SK-N-SH treated with all-trans-retinoic acid at 6 μM for 48 hours (cell line): ENCODE results near the gene TANGO6.

Experiments used
- ATAC-seq: fragments of 200-7000 bp; cut with Tn5 transposase; 3 replicates; pipeline ENCODE4 v1.9.1; 2020; ENCODE audit warnings: mild to moderate bottlenecking, moderate library complexity
- ARNTL ChIP-seq: fragments of 450-650 bp; formaldehyde crosslinking; IDR thresholded peaks from 2 replicates; pipeline ENCODE4 v1.5.0; 2020; ENCODE audit warnings: low read depth, mild to moderate bottlenecking, moderate library complexity, borderline replicate concordance
- BACH2 ChIP-seq: fragments of 250-450 bp; sonication (Bioruptor Pico); IDR thresholded peaks from 2 replicates; pipeline ENCODE4 v1.9.0; 2021; ENCODE audit warnings: mild to moderate bottlenecking, borderline replicate concordance
- CSRNP3 ChIP-seq: fragments of 250-450 bp; sonication (Bioruptor Pico); IDR thresholded peaks from 2 replicates; pipeline ENCODE4 v1.5.1; 2021; ENCODE audit warnings: mild to moderate bottlenecking, moderate library complexity
- GLIS3 ChIP-seq: fragments of 250-450 bp; sonication (Bioruptor Pico); IDR thresholded peaks from 2 replicates; pipeline ENCODE4 v1.5.0; 2020; ENCODE audit warnings: mild to moderate bottlenecking, moderate library complexity
- ISL1 ChIP-seq: fragments of 250-450 bp; sonication (Bioruptor Pico); IDR thresholded peaks from 2 replicates; pipeline ENCODE4 v2.1.2; 2022; ENCODE audit warnings: mild to moderate bottlenecking, moderate library complexity
- OSR1 ChIP-seq: fragments of 250-450 bp; sonication (Bioruptor Pico); IDR thresholded peaks from 2 replicates; pipeline ENCODE4 v1.8.0; 2022; ENCODE audit warnings: moderate library complexity, mild to moderate bottlenecking, inconsistent platforms
- PATZ1 ChIP-seq: fragments of 250-450 bp; sonication (Bioruptor Pico); IDR thresholded peaks from 2 replicates; pipeline ENCODE4 v1.8.0; 2020; ENCODE audit warnings: mild to moderate bottlenecking, moderate library complexity, borderline replicate concordance
- PPARA ChIP-seq: fragments of 250-450 bp; sonication (Bioruptor Pico); IDR thresholded peaks from 2 replicates; pipeline ENCODE4 v1.5.0; 2020; ENCODE audit warnings: mild to moderate bottlenecking, borderline replicate concordance
- RARB ChIP-seq: fragments of 250-450 bp; sonication (Bioruptor Pico); IDR thresholded peaks from 2 replicates; pipeline ENCODE4 v1.8.0; 2021; ENCODE audit warnings: mild to moderate bottlenecking, moderate library complexity
- SNAI2 ChIP-seq: fragments of 250-450 bp; sonication (Bioruptor Pico); IDR thresholded peaks from 2 replicates; pipeline ENCODE4 v1.5.0; 2020; ENCODE audit warnings: mild to moderate bottlenecking, moderate library complexity
- TCF4 ChIP-seq: fragments of 250-450 bp; sonication (Bioruptor Pico); IDR thresholded peaks from 2 replicates; pipeline ENCODE4 v1.8.0; 2021; ENCODE audit warnings: mild to moderate bottlenecking, moderate library complexity, borderline replicate concordance
- TOX ChIP-seq: fragments of 250-450 bp; sonication (Bioruptor Pico); IDR thresholded peaks from 2 replicates; pipeline ENCODE4 v1.8.0; 2021; ENCODE audit warnings: mild to moderate bottlenecking, moderate library complexity, borderline replicate concordance
- TSHZ2 ChIP-seq: fragments of 250-450 bp; sonication (Bioruptor Pico); IDR thresholded peaks from 2 replicates; pipeline ENCODE4 v1.5.0; 2020; ENCODE audit warnings: mild to moderate bottlenecking, moderate library complexity
- ZC3H10 ChIP-seq: fragments of 250-450 bp; sonication (Bioruptor Pico); IDR thresholded peaks from 2 replicates; pipeline ENCODE4 v1.5.1; 2021; ENCODE audit warnings: mild to moderate bottlenecking, moderate library complexity
- ZFP3 ChIP-seq: fragments of 250-450 bp; sonication (Bioruptor Pico); IDR thresholded peaks from 2 replicates; pipeline ENCODE4 v1.5.0; 2020; ENCODE audit warnings: mild to moderate bottlenecking, moderate library complexity
- ZFP30 ChIP-seq: fragments of 450-650 bp; formaldehyde crosslinking; IDR thresholded peaks from 2 replicates; pipeline ENCODE4 v1.5.0; 2022; ENCODE audit warnings: mild to moderate bottlenecking, moderate library complexity
- ZNF565 ChIP-seq: fragments of 450-650 bp; formaldehyde crosslinking; conservative IDR thresholded peaks from 2 replicates; pipeline ENCODE4 v1.5.0; 2020; ENCODE audit warnings: low read depth, mild to moderate bottlenecking, moderate library complexity
- ZNF70 ChIP-seq: fragments of 450-650 bp; formaldehyde crosslinking; IDR thresholded peaks from 2 replicates; pipeline ENCODE4 v1.5.0; 2020; ENCODE audit warnings: mild to moderate bottlenecking, moderate library complexity
- ZNF8 ChIP-seq: fragments of 450-650 bp; formaldehyde crosslinking; IDR thresholded peaks from 2 replicates; pipeline ENCODE4 v1.5.0; 2020; ENCODE audit warnings: mild to moderate bottlenecking, moderate library complexity
- TF ChIP-seq, protein P1 (sequence below): fragments of 250-450 bp; sonication (Bioruptor Pico); IDR thresholded peaks from 2 replicates; pipeline ENCODE4 v1.5.1; 2020; ENCODE audit warnings: low read depth, mild to moderate bottlenecking, moderate library complexity
- TF ChIP-seq, protein P2 (sequence below): fragments of 250-450 bp; sonication (Bioruptor Pico); IDR thresholded peaks from 2 replicates; pipeline ENCODE4 v1.8.0; 2021; ENCODE audit warnings: low read depth, mild to moderate bottlenecking, moderate library complexity, borderline replicate concordance

TANGO6 gene

DNA sequence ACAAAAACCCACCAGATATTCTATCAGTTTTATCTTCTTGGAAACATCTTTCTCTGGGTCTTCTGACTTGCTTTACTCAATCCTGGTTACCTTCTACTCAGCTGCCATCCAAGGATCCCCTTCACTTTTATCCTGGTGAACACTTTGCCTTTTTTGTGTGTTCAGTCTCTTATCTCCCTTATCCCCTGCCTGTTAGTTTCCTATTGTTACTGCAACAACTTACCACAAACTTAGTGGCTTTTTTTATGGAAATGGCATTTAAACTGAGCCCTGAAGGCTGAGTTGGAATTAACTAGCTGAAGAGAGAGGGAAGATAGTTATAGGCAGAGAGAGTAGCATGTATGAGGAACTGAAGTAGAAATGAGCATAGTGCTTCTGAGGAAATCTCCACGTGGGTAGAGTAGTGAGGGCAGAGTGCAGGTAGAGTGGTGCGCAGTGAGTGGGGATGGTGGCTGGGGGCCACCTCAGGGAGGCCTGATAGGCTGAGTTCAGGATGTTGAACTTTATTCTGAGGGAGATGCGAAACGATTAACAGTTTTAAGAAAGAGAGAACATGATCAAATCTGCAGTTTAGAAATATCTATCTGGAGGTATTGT is 26.3 kb downstream of the TANGO6 start:
- TF ChIP-seq RARB (CRISPR knock-in tag), result no peak
- TF ChIP-seq ZC3H10 (CRISPR knock-in tag), result no peak
- no peak for TF ChIP-seq OSR1 (CRISPR knock-in tag)
- no peak for TF ChIP-seq ZFP30 (CRISPR knock-in tag)
- TF ChIP-seq SNAI2 (CRISPR knock-in tag), result no peak
- no peak for TF ChIP-seq TOX
- no peak for TF ChIP-seq ARNTL (CRISPR knock-in tag)
- TF ChIP-seq ISL1 (CRISPR knock-in tag), result no peak
- no peak for TF ChIP-seq ZNF70 (CRISPR knock-in tag)
- TF ChIP-seq, protein P1, sequence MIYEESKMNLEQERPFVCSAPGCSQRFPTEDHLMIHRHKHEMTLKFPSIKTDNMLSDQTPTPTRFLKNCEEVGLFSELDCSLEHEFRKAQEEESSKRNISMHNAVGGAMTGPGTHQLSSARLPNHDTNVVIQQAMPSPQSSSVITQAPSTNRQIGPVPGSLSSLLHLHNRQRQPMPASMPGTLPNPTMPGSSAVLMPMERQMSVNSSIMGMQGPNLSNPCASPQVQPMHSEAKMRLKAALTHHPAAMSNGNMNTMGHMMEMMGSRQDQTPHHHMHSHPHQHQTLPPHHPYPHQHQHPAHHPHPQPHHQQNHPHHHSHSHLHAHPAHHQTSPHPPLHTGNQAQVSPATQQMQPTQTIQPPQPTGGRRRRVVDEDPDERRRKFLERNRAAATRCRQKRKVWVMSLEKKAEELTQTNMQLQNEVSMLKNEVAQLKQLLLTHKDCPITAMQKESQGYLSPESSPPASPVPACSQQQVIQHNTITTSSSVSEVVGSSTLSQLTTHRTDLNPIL (CRISPR knock-in tag), result no peak
- no peak for ATAC-seq

DNA sequence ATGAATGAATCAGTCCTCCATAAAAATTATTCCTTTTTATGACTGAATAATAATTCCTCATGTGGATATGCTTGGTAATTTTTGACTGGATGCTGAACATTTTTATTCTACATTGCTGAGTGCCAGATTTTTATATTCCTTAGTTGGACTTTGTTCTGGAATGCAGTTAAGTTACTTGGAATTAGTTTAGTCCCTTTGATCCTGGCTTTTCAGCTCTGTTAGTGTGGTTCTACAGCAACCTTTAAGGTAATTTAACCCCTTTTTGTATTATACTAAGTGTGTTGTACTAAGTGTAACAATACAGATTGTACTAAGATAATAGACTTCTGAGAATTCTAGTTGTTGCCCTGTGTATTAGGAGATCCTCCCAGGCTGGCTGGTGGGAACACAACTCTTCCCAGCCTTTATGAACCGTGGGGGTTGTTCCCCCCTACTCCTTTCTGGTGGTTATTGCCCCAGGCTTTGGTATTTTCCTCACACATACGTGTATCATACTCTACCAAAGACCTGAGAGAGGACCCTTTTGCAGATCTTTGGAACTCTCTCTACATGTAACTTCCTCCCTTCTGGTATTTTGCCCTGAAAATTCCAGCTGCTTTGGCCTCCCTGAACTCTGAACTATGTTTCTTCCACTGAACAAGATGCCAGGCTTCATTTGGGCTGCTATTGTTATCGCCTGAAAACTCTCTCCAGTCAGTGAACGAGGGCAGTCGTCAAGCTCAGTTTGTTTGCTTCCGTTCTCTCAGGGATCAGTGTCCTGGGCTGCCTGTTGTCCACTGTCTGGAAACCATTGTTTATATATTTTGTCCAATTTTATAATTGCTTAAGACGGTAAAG is 30.5 kb downstream of the TANGO6 start:
- no peak for ATAC-seq
- TF ChIP-seq SNAI2 (CRISPR knock-in tag) (no peak), TOX (no peak), BACH2 (CRISPR knock-in tag) (no peak), GLIS3 (CRISPR knock-in tag) (no peak), ARNTL (CRISPR knock-in tag) (no peak), ZNF70 (CRISPR knock-in tag) (no peak), OSR1 (CRISPR knock-in tag) (no peak), ZNF8 (CRISPR knock-in tag) (no peak), TCF4 (CRISPR knock-in tag) (no peak), TSHZ2 (no peak), ZFP3 (CRISPR knock-in tag) (no peak), ZNF565 (CRISPR knock-in tag) (no peak), PATZ1 (CRISPR knock-in tag) (no peak), ISL1 (CRISPR knock-in tag) (no peak), CSRNP3 (CRISPR knock-in tag) (no peak), PPARA (CRISPR knock-in tag) (no peak), RARB (CRISPR knock-in tag) (no peak)
- TF ChIP-seq, protein P2, sequence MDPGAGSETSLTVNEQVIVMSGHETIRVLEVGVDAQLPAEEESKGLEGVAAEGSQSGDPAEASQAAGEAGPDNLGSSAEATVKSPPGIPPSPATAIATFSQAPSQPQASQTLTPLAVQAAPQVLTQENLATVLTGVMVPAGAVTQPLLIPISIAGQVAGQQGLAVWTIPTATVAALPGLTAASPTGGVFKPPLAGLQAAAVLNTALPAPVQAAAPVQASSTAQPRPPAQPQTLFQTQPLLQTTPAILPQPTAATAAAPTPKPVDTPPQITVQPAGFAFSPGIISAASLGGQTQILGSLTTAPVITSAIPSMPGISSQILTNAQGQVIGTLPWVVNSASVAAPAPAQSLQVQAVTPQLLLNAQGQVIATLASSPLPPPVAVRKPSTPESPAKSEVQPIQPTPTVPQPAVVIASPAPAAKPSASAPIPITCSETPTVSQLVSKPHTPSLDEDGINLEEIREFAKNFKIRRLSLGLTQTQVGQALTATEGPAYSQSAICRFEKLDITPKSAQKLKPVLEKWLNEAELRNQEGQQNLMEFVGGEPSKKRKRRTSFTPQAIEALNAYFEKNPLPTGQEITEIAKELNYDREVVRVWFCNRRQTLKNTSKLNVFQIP (CRISPR knock-in tag), result no peak
